Nephron progenitor cell (in vitro differentiated cells): ENCODE data around the gene AOPEP.

ENCODE experiments used
- DNase-seq: peaks from one replicate; pipeline ENCODE4 v3.0.0; 2021
- H3K27ac Mint-ChIP-seq: 2 replicates; pipeline ENCODE4 v1.8.0; 2021; ENCODE audit warnings: mild to moderate bottlenecking, moderate library complexity, mixed read lengths
- H3K27me3 Mint-ChIP-seq: 2 replicates; pipeline ENCODE4 v1.8.0; 2021; ENCODE audit warnings: mild to moderate bottlenecking, low read depth, mixed read lengths; ENCODE audit not compliant: poor library complexity
- H3K36me3 Mint-ChIP-seq: 2 replicates; pipeline ENCODE4 v1.8.0; 2021; ENCODE audit warnings: low read depth, mixed read lengths
- H3K4me1 Mint-ChIP-seq: 2 replicates; pipeline ENCODE4 v1.8.0; 2021; ENCODE audit warnings: mixed read lengths
- H3K4me3 Mint-ChIP-seq: 2 replicates; pipeline ENCODE4 v1.8.0; 2021; ENCODE audit warnings: mild to moderate bottlenecking, moderate library complexity, mixed read lengths
- H3K9me3 Mint-ChIP-seq: 2 replicates; pipeline ENCODE4 v1.8.0; 2021; ENCODE audit warnings: mild to moderate bottlenecking, moderate library complexity, mixed read lengths
- CTCF ChIP-seq: fragments of 200-600 bp; sonication (generic); IDR thresholded peaks from 2 replicates; pipeline ENCODE4 v1.5.0; 2021; ENCODE audit warnings: antibody characterized with exemption

AOPEP gene

GRCh38 chr9:95055851-95056551, 329.5 kb downstream of the AOPEP start:
- H3K27ac Mint-ChIP-seq = peak overlapping the region; percentile 95
- H3K36me3 Mint-ChIP-seq = peaks cover 17% of the 10 kb centered on the region
- no peak for DNase-seq
- peaks cover 45% of the 10 kb centered on the region for H3K4me1 Mint-ChIP-seq
- H3K9me3 Mint-ChIP-seq = no peaks in the 10 kb centered on the region
- H3K27me3 Mint-ChIP-seq = no peaks in the 10 kb centered on the region
- TF ChIP-seq CTCF = no peak
- H3K4me3 Mint-ChIP-seq = peak overlapping the region; percentile 33

- no peak overlapping the region for H3K4me3 Mint-ChIP-seq
- H3K27me3 Mint-ChIP-seq = no peaks in the 10 kb centered on the region
- peaks cover 9% of the 10 kb centered on the region for H3K36me3 Mint-ChIP-seq
- DNase-seq = no peak
- no peaks in the 10 kb centered on the region for H3K9me3 Mint-ChIP-seq
- H3K27ac Mint-ChIP-seq = no peak overlapping the region
- peaks cover 45% of the 10 kb centered on the region for H3K4me1 Mint-ChIP-seq
- TF ChIP-seq CTCF = no peak
Observed at GRCh38 chr9:95057101-95057500, 330.6 kb downstream of the AOPEP start.

GRCh38 chr9:95058121-95058785, 331.8 kb downstream of the AOPEP start:
- H3K27me3 Mint-ChIP-seq = no peaks in the 10 kb centered on the region
- no peak for TF ChIP-seq CTCF
- H3K4me1 Mint-ChIP-seq = peaks cover 46% of the 10 kb centered on the region
- H3K36me3 Mint-ChIP-seq = peaks cover 9% of the 10 kb centered on the region
- no peak for DNase-seq
- no peak overlapping the region for H3K4me3 Mint-ChIP-seq
- H3K27ac Mint-ChIP-seq = no peak overlapping the region
- H3K9me3 Mint-ChIP-seq = no peaks in the 10 kb centered on the region

DNA sequence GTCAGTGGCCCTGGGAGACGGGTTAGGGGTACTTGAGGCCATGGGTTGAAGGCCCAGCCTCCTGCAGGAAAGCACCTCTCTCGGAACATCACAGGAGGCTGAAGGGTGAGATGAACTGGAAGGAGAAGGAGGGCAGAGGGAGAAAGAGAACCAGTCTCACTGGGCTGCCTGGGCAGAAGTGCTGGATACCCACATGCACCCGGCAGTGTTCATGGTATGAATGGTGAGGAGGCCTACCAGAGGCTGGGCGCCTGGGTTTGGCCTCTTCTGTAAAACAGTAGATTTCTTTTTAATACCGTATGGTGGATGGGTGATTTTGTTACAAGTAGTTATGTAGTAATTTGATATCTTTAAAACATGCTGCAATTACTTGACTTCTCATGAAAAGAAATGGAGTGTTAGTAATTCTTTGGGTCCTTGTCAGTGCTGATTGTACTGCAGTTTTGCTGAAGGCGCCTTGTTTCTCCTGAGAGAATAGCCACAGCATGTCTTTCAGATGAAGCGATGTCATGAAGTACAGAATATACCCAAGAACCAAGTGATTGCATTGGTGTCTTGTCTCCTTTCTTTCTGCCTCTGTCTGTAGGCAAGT, 332.4 kb downstream of the AOPEP start:
- no peak for TF ChIP-seq CTCF
- Mint-ChIP-seq H3K9me3 (no peaks in the 10 kb centered on the region), H3K4me3 (no peak overlapping the region), H3K27ac (no peak overlapping the region), H3K36me3 (peaks cover 11% of the 10 kb centered on the region), H3K4me1 (peaks cover 51% of the 10 kb centered on the region), H3K27me3 (no peaks in the 10 kb centered on the region)
- no peak for DNase-seq

DNA sequence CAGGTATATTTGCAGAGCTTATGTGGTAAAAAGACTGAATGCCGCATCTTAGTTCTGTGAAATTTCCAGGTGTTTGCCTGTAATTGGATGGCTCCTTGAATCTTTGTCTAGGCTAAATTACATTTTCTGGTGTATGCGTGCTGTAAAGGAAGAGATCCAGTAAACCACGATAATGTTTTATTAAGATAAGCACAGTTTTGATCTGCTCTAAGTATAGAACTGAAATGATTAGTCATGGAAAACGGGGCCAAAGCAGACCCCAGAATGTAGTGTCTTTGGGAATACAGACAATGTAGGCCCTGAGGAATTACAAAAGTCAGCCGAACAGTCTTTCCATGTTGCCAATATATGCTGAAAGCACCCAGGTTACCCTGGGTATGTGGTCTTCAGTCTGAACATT, 333.7 kb downstream of the AOPEP start:
- DNase-seq = no peak
- TF ChIP-seq CTCF = no peak
- Mint-ChIP-seq H3K9me3 (no peaks in the 10 kb centered on the region), H3K27ac (no peak overlapping the region), H3K4me3 (no peak overlapping the region), H3K27me3 (no peaks in the 10 kb centered on the region), H3K36me3 (peaks cover 11% of the 10 kb centered on the region), H3K4me1 (peaks cover 47% of the 10 kb centered on the region)
